ENCODE results near the gene POLR1C. TPM values are rescaled to one million over a fixed set of nuclear protein-coding genes. Genes with fewer than 3 reads are reported as not detected.

Gene POLR1C
- total and polyA plus RNA-seq, 4 donors = 29.0 to 50.7 (median 40.5) TPM

DNA sequence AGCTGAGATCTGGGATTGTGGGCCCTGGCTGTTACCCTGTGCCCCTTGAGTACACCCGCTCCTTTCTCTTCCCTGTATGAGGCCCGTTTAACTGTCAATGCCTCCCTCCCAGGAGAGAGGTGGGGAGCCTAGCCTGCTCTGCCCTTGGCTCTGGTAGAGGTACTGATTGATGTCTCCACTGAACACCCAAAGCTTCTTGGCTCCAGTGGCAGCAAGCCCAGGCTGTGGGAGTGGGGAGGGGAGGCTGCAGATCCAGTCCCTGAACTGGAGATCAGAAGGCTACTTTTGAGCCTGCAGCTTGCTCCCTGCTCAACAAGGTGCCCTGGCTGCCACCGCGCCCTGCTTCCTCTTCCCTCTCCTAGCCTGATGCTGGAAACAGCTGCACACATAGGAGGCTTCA lies 14.2 kb upstream of the POLR1C start:
- no peaks in the 10 kb centered on the region for H3K9me3 ChIP-seq (ENCODE audit: control insufficient read depth in 4 of 4, insufficient read depth in 3 of 4, low read length in 3 of 4)
- peaks cover 0 to 8% (median 0%) of the 10 kb centered on the region in 5 donors for H3K4me1 ChIP-seq (ENCODE audit: control insufficient read depth in 5 of 5, insufficient read depth in 5 of 5, low read length in 5 of 5)
- ATAC-seq (ENCODE audit: insufficient read depth, low FRiP score) (no peak), DNase-seq (no peak)
- TF ChIP-seq, protein P1, sequence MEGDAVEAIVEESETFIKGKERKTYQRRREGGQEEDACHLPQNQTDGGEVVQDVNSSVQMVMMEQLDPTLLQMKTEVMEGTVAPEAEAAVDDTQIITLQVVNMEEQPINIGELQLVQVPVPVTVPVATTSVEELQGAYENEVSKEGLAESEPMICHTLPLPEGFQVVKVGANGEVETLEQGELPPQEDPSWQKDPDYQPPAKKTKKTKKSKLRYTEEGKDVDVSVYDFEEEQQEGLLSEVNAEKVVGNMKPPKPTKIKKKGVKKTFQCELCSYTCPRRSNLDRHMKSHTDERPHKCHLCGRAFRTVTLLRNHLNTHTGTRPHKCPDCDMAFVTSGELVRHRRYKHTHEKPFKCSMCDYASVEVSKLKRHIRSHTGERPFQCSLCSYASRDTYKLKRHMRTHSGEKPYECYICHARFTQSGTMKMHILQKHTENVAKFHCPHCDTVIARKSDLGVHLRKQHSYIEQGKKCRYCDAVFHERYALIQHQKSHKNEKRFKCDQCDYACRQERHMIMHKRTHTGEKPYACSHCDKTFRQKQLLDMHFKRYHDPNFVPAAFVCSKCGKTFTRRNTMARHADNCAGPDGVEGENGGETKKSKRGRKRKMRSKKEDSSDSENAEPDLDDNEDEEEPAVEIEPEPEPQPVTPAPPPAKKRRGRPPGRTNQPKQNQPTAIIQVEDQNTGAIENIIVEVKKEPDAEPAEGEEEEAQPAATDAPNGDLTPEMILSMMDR (IDR thresholded peaks at IDR 0.05; ENCODE audit: control extremely low read depth, extremely low read depth) = no peak
- 96 to 97% methylated on average over 4 of the region's 4 CpGs for WGBS, 2 donors
- H3K9ac ChIP-seq (ENCODE audit: insufficient read depth in 1 of 2, low read length in 2 of 2) = no peak overlapping the region
- H3K27ac ChIP-seq (ENCODE audit: low read depth in 1 of 2, low read length in 1 of 2) = no peak overlapping the region
- H3K4me3 ChIP-seq = no peak overlapping the region
- no peaks in the 10 kb centered on the region for H3K27me3 ChIP-seq (ENCODE audit: control insufficient read depth in 3 of 3, insufficient read depth in 3 of 3, low read length in 2 of 3)
- H3K36me3 ChIP-seq (ENCODE audit: control insufficient read depth in 4 of 4, insufficient read depth in 4 of 4, low read length in 4 of 4) = peaks cover 9 to 64% (median 28%) of the 10 kb centered on the region in 4 donors

DNA sequence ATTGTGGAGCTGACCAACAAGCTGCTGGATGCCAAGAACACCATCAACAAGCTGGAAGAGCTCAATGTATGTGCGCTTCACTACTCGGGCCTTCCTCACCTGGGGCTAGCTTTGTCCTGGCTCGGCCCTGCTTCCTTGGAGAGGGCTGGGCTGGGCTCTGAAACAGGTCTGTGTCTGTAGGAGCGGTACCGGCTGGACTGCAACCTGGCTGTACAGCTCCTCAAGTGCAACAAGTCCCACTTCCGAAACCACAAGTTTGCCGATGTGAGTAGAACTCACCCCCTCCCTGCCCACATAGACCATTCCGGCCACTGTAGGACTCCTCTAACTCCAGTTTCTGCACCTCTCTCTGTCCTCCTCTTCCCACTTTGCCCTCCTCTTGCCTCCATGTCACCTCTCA lies 13.4 kb upstream of the POLR1C start:
- WGBS, 2 donors = 90 to 96% methylated on average over 8 of the region's 8 CpGs
- H3K9me3 ChIP-seq (ENCODE audit: control insufficient read depth in 4 of 4, insufficient read depth in 3 of 4, low read length in 3 of 4) = no peaks in the 10 kb centered on the region
- no peak overlapping the region for H3K9ac ChIP-seq (ENCODE audit: insufficient read depth in 1 of 2, low read length in 2 of 2)
- H3K36me3 ChIP-seq (ENCODE audit: control insufficient read depth in 4 of 4, insufficient read depth in 4 of 4, low read length in 4 of 4) = peaks cover 9 to 61% (median 25%) of the 10 kb centered on the region in 4 donors
- no peak overlapping the region for H3K27ac ChIP-seq (ENCODE audit: low read depth in 1 of 2, low read length in 1 of 2)
- DNase-seq = no peak
- no peak overlapping the region for H3K4me3 ChIP-seq
- no peak for ATAC-seq (ENCODE audit: insufficient read depth, low FRiP score)
- TF ChIP-seq, protein P1 (IDR thresholded peaks at IDR 0.05; ENCODE audit: control extremely low read depth, extremely low read depth) = no peak
- peaks cover 0 to 4% (median 0%) of the 10 kb centered on the region in 3 donors for H3K27me3 ChIP-seq (ENCODE audit: control insufficient read depth in 3 of 3, insufficient read depth in 3 of 3, low read length in 2 of 3)
- peaks cover 0 to 8% (median 0%) of the 10 kb centered on the region in 5 donors for H3K4me1 ChIP-seq (ENCODE audit: control insufficient read depth in 5 of 5, insufficient read depth in 5 of 5, low read length in 5 of 5)

DNA sequence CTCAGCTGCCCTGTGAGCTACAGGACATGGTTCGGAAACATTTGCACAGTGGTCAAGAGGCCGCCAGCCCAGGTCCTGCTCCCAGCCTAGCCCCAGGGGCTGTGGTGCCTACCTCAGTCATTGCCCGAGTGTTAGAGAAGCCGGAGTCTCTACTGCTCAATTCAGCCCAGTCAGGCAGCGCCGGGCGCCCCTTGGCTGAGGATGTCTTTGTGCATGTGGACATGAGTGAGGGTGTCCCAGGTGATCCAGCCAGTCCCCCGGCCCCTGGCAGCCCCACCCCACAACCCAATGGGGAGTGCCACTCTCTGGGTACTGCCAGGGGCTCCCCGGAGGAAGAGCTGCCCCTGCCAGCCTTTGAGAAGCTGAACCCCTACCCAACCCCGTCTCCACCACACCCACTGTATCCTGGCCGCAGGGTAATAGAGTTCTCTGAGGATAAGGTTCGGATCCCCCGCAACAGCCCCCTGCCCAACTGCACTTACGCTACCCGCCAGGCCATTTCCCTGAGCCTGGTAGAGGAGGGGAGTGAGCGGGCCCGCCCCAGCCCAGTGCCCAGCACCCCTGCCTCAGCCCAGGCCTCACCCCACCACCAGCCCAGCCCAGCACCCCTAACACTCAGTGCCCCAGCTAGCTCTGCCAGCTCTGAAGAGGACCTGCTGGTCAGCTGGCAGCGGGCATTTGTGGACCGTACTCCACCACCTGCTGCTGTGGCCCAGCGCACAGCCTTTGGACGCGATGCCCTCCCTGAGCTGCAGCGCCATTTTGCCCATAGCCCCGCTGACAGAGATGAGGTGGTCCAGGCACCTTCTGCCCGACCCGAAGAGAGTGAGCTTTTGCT lies 11.9 kb upstream of the POLR1C start:
- H3K4me3 ChIP-seq = no peak overlapping the region
- TF ChIP-seq, protein P1 (IDR thresholded peaks at IDR 0.05; ENCODE audit: control extremely low read depth, extremely low read depth) = no peak
- WGBS, 2 donors = 94 to 98% methylated on average over 26 of the region's 26 CpGs
- no peak overlapping the region for H3K9ac ChIP-seq (ENCODE audit: insufficient read depth in 1 of 2, low read length in 2 of 2)
- peaks cover 0 to 13% (median 3%) of the 10 kb centered on the region in 5 donors for H3K4me1 ChIP-seq (ENCODE audit: control insufficient read depth in 5 of 5, insufficient read depth in 5 of 5, low read length in 5 of 5)
- H3K27ac ChIP-seq (ENCODE audit: low read depth in 1 of 2, low read length in 1 of 2) = no peak overlapping the region
- H3K27me3 ChIP-seq (ENCODE audit: control insufficient read depth in 3 of 3, insufficient read depth in 3 of 3, low read length in 2 of 3) = peaks cover 0 to 14% (median 5%) of the 10 kb centered on the region in 3 donors
- peaks cover 7 to 48% (median 13%) of the 10 kb centered on the region in 4 donors for H3K36me3 ChIP-seq (ENCODE audit: control insufficient read depth in 4 of 4, insufficient read depth in 4 of 4, low read length in 4 of 4)
- no peaks in the 10 kb centered on the region for H3K9me3 ChIP-seq (ENCODE audit: control insufficient read depth in 4 of 4, insufficient read depth in 3 of 4, low read length in 3 of 4)
- DNase-seq (no peak), ATAC-seq (ENCODE audit: insufficient read depth, low FRiP score) (no peak)
